B cell (primary cell): ENCODE data around the gene PPP2R5E. TPM values are rescaled to one million over a fixed set of nuclear protein-coding genes. Genes with fewer than 3 reads are reported as not detected.

Source experiments
- ATAC-seq: fragments of 200-7000 bp; cut with Tn5 transposase; one replicate; pipeline ENCODE4 v1.10.0; 2021; ENCODE audit warnings: low read depth, mild to moderate bottlenecking, moderate number of reproducible peaks, moderate library complexity
- CTCF ChIA-PET: fragments of 350-600 bp; sonication (Branson Sonifier 250); formaldehyde crosslinking; loops from one replicate; lab custom pipeline; 2021; ENCODE audit warnings: antibody characterized with exemption, inconsistent platforms; lab: Charles Lee
- POLR2A ChIA-PET: fragments of 350-600 bp; sonication (Branson Sonifier 250); formaldehyde crosslinking; loops from one replicate; lab custom pipeline; 2021; ENCODE audit warnings: antibody characterized with exemption; lab: Charles Lee
- DNase-seq: peaks from one replicate; pipeline ENCODE4 v3.0.0; 2013
- H2AFZ ChIP-seq: 2 replicates; pipeline ENCODE4 v1.6.1; 2012; ENCODE audit warnings: mild to moderate bottlenecking, low read depth, low read length; ENCODE audit not compliant: insufficient read depth, poor library complexity, severe bottlenecking
- H3K27ac ChIP-seq, 2 donors: 1 replicate in 1 of 2; 2 replicates in 1 of 2; pipeline ENCODE4 v1.5.1; 2012 to 2013; ENCODE audit warnings: low read length in 2 of 2, mild to moderate bottlenecking in 2 of 2, moderate library complexity in 1 of 2
- H3K27me3 ChIP-seq, 4 experiments: fragments of 200-600 bp in 1 of 4; sonication (generic) in 1 of 4; replicated peaks in 1 of 4; 1 replicate in 2 of 4; 2 replicates in 2 of 4; pipeline versions ENCODE4 v1.6.1 to v1.7.0; 2013 to 2016; ENCODE audit warnings: low read length in 3 of 4, mild to moderate bottlenecking in 2 of 4, mixed read lengths in 1 of 4, moderate library complexity in 1 of 4; ENCODE audit not compliant: insufficient read depth in 4 of 4, control insufficient read depth in 3 of 4; ENCODE audit errors: control extremely low read depth in 1 of 4
- H3K36me3 ChIP-seq, 2 experiments: replicated peaks in 1 of 2; 1 replicate in 1 of 2; 2 replicates in 1 of 2; pipeline versions ENCODE4 v1.6.1 to v1.7.1; 2013; ENCODE audit warnings: low read length in 1 of 2; ENCODE audit not compliant: insufficient read depth in 2 of 2, control insufficient read depth in 1 of 2; ENCODE audit errors: control extremely low read depth in 1 of 2, extremely low read depth in 1 of 2
- H3K4me1 ChIP-seq, 2 donors: fragments of 200-600 bp in 1 of 2; sonication (generic) in 1 of 2; 1 replicate in 1 of 2; 2 replicates in 1 of 2; pipeline versions ENCODE4 v1.5.1 to v1.6.1; 2013 to 2017; ENCODE audit warnings: low read length in 2 of 2; ENCODE audit not compliant: control insufficient read depth in 2 of 2, insufficient read depth in 2 of 2
- H3K4me2 ChIP-seq: replicated peaks from 2 replicates; pipeline ENCODE3; 2012; ENCODE audit warnings: mild to moderate bottlenecking, low read depth, low read length; ENCODE audit not compliant: poor library complexity, severe bottlenecking
- H3K4me3 ChIP-seq, 5 experiments: fragments of 200-600 bp in 1 of 5; sonication (generic) in 1 of 5; 1 replicate in 3 of 5; 2 replicates in 2 of 5; pipeline versions ENCODE4 v1.5.1 to v1.7.0; 2011 to 2016; ENCODE audit warnings: low read length in 4 of 5, mild to moderate bottlenecking in 4 of 5, low read depth in 2 of 5, control low read depth in 1 of 5, moderate library complexity in 1 of 5; ENCODE audit not compliant: insufficient read depth in 1 of 5; ENCODE audit errors: control extremely low read depth in 1 of 5, extremely low read depth in 1 of 5
- H3K79me2 ChIP-seq: fragments of 200-600 bp; sonication (generic); one replicate; pipeline ENCODE4 v1.6.0; 2016; ENCODE audit warnings: low read length; ENCODE audit not compliant: control insufficient read depth, insufficient read depth
- H3K9ac ChIP-seq: fragments of 200-600 bp; sonication (generic); 2 replicates; pipeline ENCODE4 v1.6.1; 2017; ENCODE audit warnings: mild to moderate bottlenecking, low read length, moderate library complexity
- H3K9me3 ChIP-seq, 3 donors: one replicate each; pipeline versions ENCODE4 v1.6.1 to v1.7.1; 2013; ENCODE audit warnings: low read length in 2 of 3; ENCODE audit not compliant: control insufficient read depth in 2 of 3, insufficient read depth in 1 of 3; ENCODE audit errors: control extremely low read depth in 1 of 3
- H4K20me1 ChIP-seq: 2 replicates; pipeline ENCODE4 v1.6.0; 2012; ENCODE audit warnings: mild to moderate bottlenecking, low read length; ENCODE audit not compliant: insufficient read depth, control insufficient read depth, poor library complexity, severe bottlenecking
- H3K27ac Mint-ChIP-seq: one replicate; pipeline ENCODE4 v1.8.0; 2021; ENCODE audit warnings: mixed read lengths
- H3K27me3 Mint-ChIP-seq: one replicate; pipeline ENCODE4 v1.8.0; 2021; ENCODE audit warnings: mixed read lengths
- H3K4me1 Mint-ChIP-seq: one replicate; pipeline ENCODE4 v1.8.0; 2021; ENCODE audit warnings: mixed read lengths
- H3K4me3 Mint-ChIP-seq: one replicate; pipeline ENCODE4 v1.8.0; 2021; ENCODE audit warnings: mixed read lengths
- H3K9me3 Mint-ChIP-seq: one replicate; pipeline ENCODE4 v1.8.0; 2022; ENCODE audit warnings: mixed read lengths; ENCODE audit not compliant: insufficient read depth
- CTCF ChIP-seq: fragments of 200-600 bp; IDR thresholded peaks from one replicate; pipeline ENCODE4 v1.8.0; 2022; ENCODE audit warnings: antibody characterized with exemption, mild to moderate bottlenecking
- EZH2 ChIP-seq: IDR thresholded peaks from 2 replicates; pipeline ENCODE4 v1.6.1; 2012; ENCODE audit warnings: borderline replicate concordance, low read depth, mild to moderate bottlenecking, moderate library complexity, low read length; ENCODE audit not compliant: insufficient read depth, poor library complexity, severe bottlenecking
- WGBS: methylation state at CpG from one replicate; pipeline ENCODE4 v1.1.5; 2013; ENCODE audit warnings: missing lambda C conversion rate; ENCODE audit not compliant: insufficient coverage; 5-methylcytosine and 5-hydroxymethylcytosine counted together
- intact Hi-C: fragments of 100-400 bp; cut with micrococcal nuclease; formaldehyde crosslinking; loops from one replicate; pipeline ENCODE4 v1.10.0; 2022
- polyA plus RNA-seq: library from polyadenylated mRNA; depleted of rRNA; stranded (reverse); fragments of >200 nt; gene quantifications from 2 replicates; pipeline ENCODE4 v1.2.3, GENCODE V29; 2012
- total RNA-seq, 2 donors: library from RNA; stranded (reverse); fragments of 120-200 nt in 1 of 2; gene quantifications; 1 replicate in 1 of 2; 2 replicates in 1 of 2; pipeline versions ENCODE4 v1.2.3 to v1.2.4, GENCODE V29; 2013 to 2022

Gene PPP2R5E
- total and polyA plus RNA-seq, 2 donors (not counting 1 experiment from before 2014, with no cell fraction given), result 6.3 to 40.6 TPM

GRCh38 chr14:63357841-63358240 is 185.3 kb downstream of the PPP2R5E start:
- Mint-ChIP-seq H3K27me3 (peaks cover 17% of the 10 kb centered on the region), H3K4me3 (no peak overlapping the region), H3K4me1 (no peaks in the 10 kb centered on the region), H3K9me3 (no peaks in the 10 kb centered on the region), H3K27ac (no peak overlapping the region)
- Histone ChIP-seq H3K36me3 (no peaks in the 10 kb centered on the region), H3K4me1 (no peaks in the 10 kb centered on the region), H4K20me1 (no peaks in the 10 kb centered on the region), H3K9ac (no peak overlapping the region), H3K4me3 (no peak overlapping the region), H3K79me2 (no peaks in the 10 kb centered on the region), H3K4me2 (no peak overlapping the region), H3K27ac (no peak overlapping the region), H3K9me3 (no peaks in the 10 kb centered on the region), H2AFZ (no peak overlapping the region), H3K27me3 (peaks cover 0 to 7% (median 0%) of the 10 kb centered on the region in 4 experiments)
- 88% methylated on average over 7 of the region's 7 CpGs for WGBS
- ChIA-PET CTCF (no interaction called here), POLR2A (no interaction called here)
- DNase-seq (no peak), ATAC-seq (no peak)
- intact Hi-C loops, result no loop called here
- no peak for TF ChIP-seq CTCF
- TF ChIP-seq EZH2, result no peak

GRCh38 chr14:63345826-63346225 is 197.4 kb downstream of the PPP2R5E start:
- WGBS, result no CpG with 5 or more reads among the region's 3 CpGs

More at GRCh38 chr14:63345826-63346225, 197.4 kb downstream of the PPP2R5E start:
- ATAC-seq (no peak), DNase-seq (no peak)
- intact Hi-C loops, result no loop called here
- H3K4me1 Mint-ChIP-seq, result no peaks in the 10 kb centered on the region
- no peaks in the 10 kb centered on the region for H3K36me3 ChIP-seq
- CTCF ChIA-PET, result no interaction called here
- H4K20me1 ChIP-seq, result no peaks in the 10 kb centered on the region
- H3K4me3 Mint-ChIP-seq, result no peak overlapping the region
- no peak overlapping the region for H3K27ac ChIP-seq
- no peak overlapping the region for H3K4me3 ChIP-seq
- TF ChIP-seq CTCF (no peak), EZH2 (no peak)
- H3K9me3 ChIP-seq, result no peaks in the 10 kb centered on the region
- no peak overlapping the region for H3K9ac ChIP-seq
- no peaks in the 10 kb centered on the region for H3K79me2 ChIP-seq
- H3K4me1 ChIP-seq, result no peaks in the 10 kb centered on the region
- peaks cover 0 to 14% (median 0%) of the 10 kb centered on the region in 4 experiments for H3K27me3 ChIP-seq
- H3K27me3 Mint-ChIP-seq, result peaks cover 42% of the 10 kb centered on the region
- H3K27ac Mint-ChIP-seq, result no peak overlapping the region
- H2AFZ ChIP-seq, result no peak overlapping the region
- H3K9me3 Mint-ChIP-seq, result no peaks in the 10 kb centered on the region
- POLR2A ChIA-PET, result no interaction called here
- no peak overlapping the region for H3K4me2 ChIP-seq
